ENCODE measurements around the gene SKIL.

SKIL gene

DNA sequence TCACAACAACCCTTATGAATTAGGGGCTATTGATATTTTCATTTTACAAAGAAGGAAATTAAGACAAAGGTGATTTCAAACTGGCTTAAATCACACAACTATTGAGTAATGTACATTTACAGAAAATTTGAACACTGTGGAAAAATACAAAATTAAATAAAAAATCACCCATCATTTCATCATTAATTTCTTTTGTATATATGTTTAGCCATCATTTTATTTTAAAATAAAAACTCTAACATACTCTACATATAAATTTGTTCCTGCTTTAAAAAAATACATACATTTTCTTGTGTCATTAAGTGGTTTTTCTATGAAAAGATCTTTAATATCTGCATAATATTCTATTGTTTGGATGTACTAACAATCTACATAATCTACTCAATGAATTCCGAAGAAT lies 81.3 kb downstream of the SKIL start:
- no peak for DNase-seq

DNA sequence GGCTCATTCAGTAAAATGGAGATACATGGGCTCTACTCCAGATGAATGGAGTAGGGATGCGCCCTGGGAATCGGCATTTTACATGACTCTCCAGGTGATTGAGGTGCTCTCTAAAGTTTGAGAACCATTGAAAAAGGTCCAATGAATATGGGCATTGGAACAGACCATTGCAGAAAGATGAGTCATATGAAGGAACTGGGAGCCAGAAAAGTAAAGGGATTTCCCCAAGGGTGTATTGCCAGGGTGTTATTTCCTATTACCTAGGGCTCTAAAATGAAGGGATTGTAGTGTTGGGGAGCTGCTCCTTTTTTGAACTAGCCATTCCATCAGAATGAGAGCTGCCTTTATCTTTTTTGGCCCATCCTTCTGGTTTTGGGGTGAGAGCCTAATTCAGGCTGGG lies 82.8 kb downstream of the SKIL start:
- DNase-seq, result no peak

- no peak for DNase-seq
Measured at GRCh38 chr3:170441412-170441811, 83.9 kb downstream of the SKIL start.

GRCh38 chr3:170442947-170443346 lies 85.4 kb downstream of the SKIL start:
- DNase-seq, result no peak

DNA sequence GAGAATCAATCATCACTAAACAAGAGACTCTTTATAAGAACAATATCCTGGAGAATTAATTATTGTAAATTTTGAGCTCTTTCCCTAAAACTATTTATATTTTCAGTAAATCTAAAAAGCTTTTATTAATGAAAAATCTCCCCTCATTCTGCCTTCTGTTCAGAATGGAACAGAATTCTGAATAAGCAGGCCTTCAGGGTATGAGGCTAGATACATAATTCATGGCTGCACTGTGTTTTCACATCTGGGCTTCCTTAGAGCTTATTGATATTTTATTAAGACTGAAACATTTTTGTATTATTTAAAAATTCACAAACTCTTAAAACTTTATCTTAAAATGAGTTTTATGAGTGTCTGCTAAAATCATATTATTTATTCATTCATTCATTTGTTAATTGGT lies 85.9 kb downstream of the SKIL start:
- no peak for DNase-seq
